HL-60 (cell line): ENCODE results near the gene CDT1.

Experiments used
- DNase-seq, 2 experiments: peaks; one replicate each; pipeline ENCODE4 v3.0.0-alpha.2; 2010 to 2020; ENCODE audit warnings: low read depth in 1 of 2, low spot score in 1 of 2
- H3K27ac ChIP-seq: fragments of 250-450 bp; sonication (Bioruptor Pico); replicated peaks from 2 replicates; pipeline ENCODE4 v1.5.1; 2020; ENCODE audit warnings: mild to moderate bottlenecking, moderate library complexity
- H3K27me3 ChIP-seq: fragments of 250-450 bp; sonication (Bioruptor Pico); 2 replicates; pipeline ENCODE4 v1.5.1; 2021; ENCODE audit warnings: mild to moderate bottlenecking, moderate library complexity; ENCODE audit not compliant: insufficient read depth, poor library complexity, severe bottlenecking
- H3K4me3 ChIP-seq: replicated peaks from 2 replicates; pipeline ENCODE4 v1.5.1; 2011; ENCODE audit warnings: mild to moderate bottlenecking, control low read depth, low read length; ENCODE audit not compliant: insufficient read depth
- GABPA ChIP-seq: IDR thresholded peaks from 2 replicates; pipeline ENCODE4 v1.6.1; 2012; ENCODE audit warnings: low read depth
- POLR2AphosphoS5 ChIP-seq: IDR thresholded peaks from 2 replicates; pipeline ENCODE4 v1.6.1; 2012; ENCODE audit warnings: low read depth
- REST ChIP-seq: IDR thresholded peaks from 2 replicates; pipeline ENCODE4 v1.6.1; 2012; ENCODE audit warnings: low read depth; ENCODE audit not compliant: insufficient replicate concordance
- SPI1 ChIP-seq: IDR thresholded peaks from 2 replicates; pipeline ENCODE4 v1.6.1; 2012; ENCODE audit warnings: low read depth, mild to moderate bottlenecking, borderline replicate concordance
- TF ChIP-seq, protein P1 (sequence below): IDR thresholded peaks from one replicate; pipeline ENCODE4 v1.5.1; 2011; ENCODE audit warnings: low read length, control low read depth, inconsistent platforms; ENCODE audit not compliant: insufficient read depth

Gene CDT1

DNA sequence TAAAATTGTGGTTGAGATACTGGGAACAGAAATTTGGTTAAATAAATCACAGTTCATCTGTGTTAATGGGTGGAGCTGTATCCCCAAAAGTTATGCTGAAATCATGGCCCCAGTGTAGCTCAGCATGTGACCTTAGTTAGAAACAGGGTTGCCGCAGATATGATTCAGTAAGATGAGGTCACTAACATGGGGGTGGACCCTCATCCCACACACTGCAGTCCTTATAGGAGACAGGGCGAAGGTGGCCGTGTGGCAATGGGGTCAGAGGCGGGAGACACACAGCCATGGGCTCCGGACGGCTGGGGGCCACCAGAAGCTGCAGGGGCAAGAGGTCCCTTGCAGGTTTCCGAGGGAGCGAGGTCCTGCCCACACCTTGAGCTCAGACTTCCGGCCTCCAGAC is 42.5 kb downstream of the CDT1 start:
- no peak overlapping the region for H3K4me3 ChIP-seq
- no peak overlapping the region for H3K27ac ChIP-seq
- DNase-seq, result no peak
- no peak for TF ChIP-seq POLR2AphosphoS5
- TF ChIP-seq, protein P1, sequence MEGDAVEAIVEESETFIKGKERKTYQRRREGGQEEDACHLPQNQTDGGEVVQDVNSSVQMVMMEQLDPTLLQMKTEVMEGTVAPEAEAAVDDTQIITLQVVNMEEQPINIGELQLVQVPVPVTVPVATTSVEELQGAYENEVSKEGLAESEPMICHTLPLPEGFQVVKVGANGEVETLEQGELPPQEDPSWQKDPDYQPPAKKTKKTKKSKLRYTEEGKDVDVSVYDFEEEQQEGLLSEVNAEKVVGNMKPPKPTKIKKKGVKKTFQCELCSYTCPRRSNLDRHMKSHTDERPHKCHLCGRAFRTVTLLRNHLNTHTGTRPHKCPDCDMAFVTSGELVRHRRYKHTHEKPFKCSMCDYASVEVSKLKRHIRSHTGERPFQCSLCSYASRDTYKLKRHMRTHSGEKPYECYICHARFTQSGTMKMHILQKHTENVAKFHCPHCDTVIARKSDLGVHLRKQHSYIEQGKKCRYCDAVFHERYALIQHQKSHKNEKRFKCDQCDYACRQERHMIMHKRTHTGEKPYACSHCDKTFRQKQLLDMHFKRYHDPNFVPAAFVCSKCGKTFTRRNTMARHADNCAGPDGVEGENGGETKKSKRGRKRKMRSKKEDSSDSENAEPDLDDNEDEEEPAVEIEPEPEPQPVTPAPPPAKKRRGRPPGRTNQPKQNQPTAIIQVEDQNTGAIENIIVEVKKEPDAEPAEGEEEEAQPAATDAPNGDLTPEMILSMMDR, result no peak
- no peak for TF ChIP-seq GABPA
- no peak for TF ChIP-seq REST
- no peaks in the 10 kb centered on the region for H3K27me3 ChIP-seq

GRCh38 chr16:88847654-88848053 is 44.1 kb downstream of the CDT1 start:
- Histone ChIP-seq H3K27me3 (no peaks in the 10 kb centered on the region), H3K4me3 (no peak overlapping the region), H3K27ac (no peak overlapping the region)
- no peak for DNase-seq
- no peak for TF ChIP-seq REST
- TF ChIP-seq, protein P1, result no peak
- TF ChIP-seq POLR2AphosphoS5, result no peak
- TF ChIP-seq SPI1, result no peak
- TF ChIP-seq GABPA, result no peak

DNA sequence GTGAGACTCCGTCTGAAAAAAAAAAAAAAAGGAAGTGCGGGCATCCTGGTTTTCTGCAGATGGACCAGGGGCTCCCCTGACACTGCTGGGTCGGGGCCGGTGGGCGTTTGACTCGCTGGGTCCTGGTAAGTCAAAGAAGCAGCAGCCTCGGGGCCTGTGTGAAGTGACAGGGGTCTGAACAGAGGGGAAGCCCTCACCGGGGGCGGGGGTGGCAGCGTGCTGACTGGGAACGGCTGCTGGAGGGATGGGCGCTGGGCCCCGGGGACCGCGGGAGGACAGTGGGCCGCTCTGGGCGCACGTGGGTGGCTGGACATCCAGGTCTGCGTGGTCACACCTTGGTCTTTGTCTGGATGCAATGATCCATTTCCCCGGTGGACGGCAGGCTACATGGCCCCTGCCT is 45.0 kb downstream of the CDT1 start:
- H3K27me3 ChIP-seq, result no peaks in the 10 kb centered on the region
- DNase-seq, result no peak
- no peak overlapping the region for H3K4me3 ChIP-seq
- TF ChIP-seq GABPA (no peak), SPI1 (0 out of 2 replicates have a peak, but pooled peaks have one; percentile 17), REST (no peak), POLR2AphosphoS5 (no peak)
- TF ChIP-seq, protein P1, result no peak
- no peak overlapping the region for H3K27ac ChIP-seq
